K562 (cell line): ENCODE data around the gene PRM1. TPM values are rescaled to one million over a fixed set of nuclear protein-coding genes. Genes with fewer than 3 reads are reported as not detected.

Experiments used
- C11orf30 ChIP-seq: fragments of 450-650 bp; IDR thresholded peaks from 2 replicates; pipeline ENCODE4 v1.6.1; 2016; ENCODE audit warnings: low read depth, mild to moderate bottlenecking
- CBFA2T3 ChIP-seq: fragments of 450-650 bp; IDR thresholded peaks from 2 replicates; pipeline ENCODE4 v1.6.1; 2017
- EP400 ChIP-seq: fragments of 450-650 bp; IDR thresholded peaks from 2 replicates; pipeline ENCODE4 v1.6.1; 2017; ENCODE audit warnings: antibody characterized with exemption, mild to moderate bottlenecking, moderate library complexity
- EWSR1 ChIP-seq: fragments of 450-650 bp; IDR thresholded peaks from 2 replicates; pipeline ENCODE4 v1.6.1; 2018; ENCODE audit warnings: borderline replicate concordance, mild to moderate bottlenecking, low read depth, moderate library complexity; ENCODE audit not compliant: partially characterized antibody
- FUS ChIP-seq: fragments of 200-400 bp; formaldehyde crosslinking; optimal IDR thresholded peaks from 2 replicates; pipeline ENCODE3; 2017; ENCODE audit warnings: low read depth, low read length
- HDAC2 ChIP-seq: fragments of 450-650 bp; IDR thresholded peaks from 2 replicates; pipeline ENCODE4 v1.6.1; 2016; ENCODE audit warnings: mild to moderate bottlenecking
- HNRNPLL ChIP-seq: fragments of 200-400 bp; formaldehyde crosslinking; IDR thresholded peaks from 2 replicates; pipeline ENCODE4 v1.6.1; 2017; ENCODE audit warnings: low read length, low read depth, mild to moderate bottlenecking; ENCODE audit not compliant: poor library complexity, severe bottlenecking
- KLF6 ChIP-seq: fragments of 250-450 bp; sonication (Bioruptor Pico); IDR thresholded peaks from 2 replicates; pipeline ENCODE4 v1.4.0; 2020; ENCODE audit warnings: mild to moderate bottlenecking, moderate library complexity, borderline replicate concordance
- LARP7 ChIP-seq: fragments of 450-650 bp; IDR thresholded peaks from 2 replicates; pipeline ENCODE4 v1.6.1; 2016
- NCOA4 ChIP-seq: fragments of 450-650 bp; IDR thresholded peaks from 2 replicates; pipeline ENCODE4 v1.6.1; 2018; ENCODE audit warnings: mild to moderate bottlenecking; ENCODE audit not compliant: partially characterized antibody
- NUFIP1 ChIP-seq: fragments of 450-650 bp; IDR thresholded peaks from 2 replicates; pipeline ENCODE4 v1.6.1; 2018; ENCODE audit not compliant: partially characterized antibody
- PTRF ChIP-seq: fragments of 450-650 bp; IDR thresholded peaks from 2 replicates; pipeline ENCODE4 v1.6.1; 2016; ENCODE audit warnings: mild to moderate bottlenecking, missing genetic modification characterization, missing compliant biosample characterization
- PYGO2 ChIP-seq: fragments of 450-650 bp; IDR thresholded peaks from 2 replicates; pipeline ENCODE4 v1.6.1; 2016; ENCODE audit warnings: mild to moderate bottlenecking, missing genetic modification characterization, moderate library complexity, missing compliant biosample characterization
- RBM25 ChIP-seq: fragments of 200-400 bp; formaldehyde crosslinking; IDR thresholded peaks from 2 replicates; pipeline ENCODE4 v1.6.1; 2018; ENCODE audit warnings: low read length, low read depth, moderate library complexity; ENCODE audit not compliant: severe bottlenecking
- SAFB2 ChIP-seq: fragments of 200-400 bp; formaldehyde crosslinking; IDR thresholded peaks from 2 replicates; pipeline ENCODE4 v1.6.1; 2018; ENCODE audit warnings: borderline replicate concordance, low read length, low read depth, moderate library complexity; ENCODE audit not compliant: severe bottlenecking
- SETDB1 ChIP-seq: IDR thresholded peaks from one replicate; pipeline ENCODE4 v1.6.1; 2012; ENCODE audit warnings: low read length, control low read depth, inconsistent platforms
- ZBTB7A ChIP-seq: IDR thresholded peaks from 2 replicates; pipeline ENCODE4 v1.6.1; 2011; ENCODE audit warnings: low read depth, mild to moderate bottlenecking, low read length, moderate library complexity, borderline replicate concordance; ENCODE audit not compliant: control insufficient read depth
- ZNF175 ChIP-seq: fragments of 200-800 bp; sonication (Bioruptor generic); IDR thresholded peaks from 2 replicates; pipeline ENCODE4 v1.6.1; 2016; ENCODE audit warnings: low read depth, mild to moderate bottlenecking, missing genetic modification characterization, missing compliant biosample characterization
- ZNF212 ChIP-seq: fragments of 450-650 bp; formaldehyde crosslinking; IDR thresholded peaks from 2 replicates; pipeline ENCODE4 v1.4.0; 2020; ENCODE audit warnings: mild to moderate bottlenecking
- ZNF347 ChIP-seq: fragments of 450-650 bp; formaldehyde crosslinking; IDR thresholded peaks from 2 replicates; pipeline ENCODE4 v1.4.0; 2020; ENCODE audit warnings: low read depth, mild to moderate bottlenecking, moderate library complexity
- ZNF507 ChIP-seq: conservative IDR thresholded peaks from 2 replicates; pipeline ENCODE4 v1.6.1; 2017; ENCODE audit warnings: missing genetic modification characterization, missing compliant biosample characterization
- ZNF695 ChIP-seq: fragments of 450-650 bp; formaldehyde crosslinking; IDR thresholded peaks from 2 replicates; pipeline ENCODE4 v1.4.0; 2020; ENCODE audit warnings: mild to moderate bottlenecking, moderate library complexity
- ZNF830 ChIP-seq: fragments of 250-450 bp; sonication (Bioruptor Pico); IDR thresholded peaks from 2 replicates; pipeline ENCODE4 v1.5.0; 2021; ENCODE audit warnings: mild to moderate bottlenecking
- polyA plus RNA-seq, 8 experiments: library from polyadenylated mRNA; depleted of rRNA in 4 of 8; stranded (reverse) in 5 of 8; unstranded in 3 of 8; fragments of >200 nt; fragmentation: Nextera tagmentation in 2 of 8; fragmentation: Illumina TruSeq in 1 of 8; extraction: Ambion mirVana in 2 of 8; extraction: Trizol in 1 of 8; gene quantifications; 2 replicates each; pipeline versions ENCODE4 v1.2.1 to v1.2.3, GENCODE V29; 2011 to 2014; ENCODE audit warnings: inconsistent platforms in 1 of 8, missing spikeins in 1 of 8
- total RNA-seq, 7 experiments: library from RNA; depleted of rRNA in 6 of 7; stranded (reverse); fragments of >200 nt in 6 of 7; fragmentation: Illumina TruSeq in 2 of 7; extraction: Trizol in 2 of 7; gene quantifications; 2 replicates each; pipeline versions ENCODE4 v1.2.1 to v1.2.3, GENCODE V29; 2011 to 2021; ENCODE audit warnings: low replicate concordance in 1 of 7
- TF ChIP-seq, protein P1 (sequence below): fragments of 450-650 bp; formaldehyde crosslinking; conservative IDR thresholded peaks from 2 replicates; pipeline ENCODE4 v1.4.0; 2022; ENCODE audit warnings: mild to moderate bottlenecking, missing genetic modification characterization
- TF ChIP-seq, protein P2 (sequence below): fragments of 250-450 bp; sonication (Bioruptor Pico); IDR thresholded peaks from 2 replicates; pipeline ENCODE4 v1.8.0; 2022; ENCODE audit warnings: moderate library complexity, mild to moderate bottlenecking, inconsistent platforms
- TF ChIP-seq, protein P3 (sequence below): fragments of 450-650 bp; IDR thresholded peaks from 2 replicates; pipeline ENCODE4 v1.6.1; 2017; ENCODE audit warnings: mild to moderate bottlenecking, moderate library complexity

Gene PRM1
- total and polyA plus RNA-seq, 9 of the 15 experiments (the other 6 are each of a cell fraction or from before 2014, with no cell fraction given), result not detected

DNA sequence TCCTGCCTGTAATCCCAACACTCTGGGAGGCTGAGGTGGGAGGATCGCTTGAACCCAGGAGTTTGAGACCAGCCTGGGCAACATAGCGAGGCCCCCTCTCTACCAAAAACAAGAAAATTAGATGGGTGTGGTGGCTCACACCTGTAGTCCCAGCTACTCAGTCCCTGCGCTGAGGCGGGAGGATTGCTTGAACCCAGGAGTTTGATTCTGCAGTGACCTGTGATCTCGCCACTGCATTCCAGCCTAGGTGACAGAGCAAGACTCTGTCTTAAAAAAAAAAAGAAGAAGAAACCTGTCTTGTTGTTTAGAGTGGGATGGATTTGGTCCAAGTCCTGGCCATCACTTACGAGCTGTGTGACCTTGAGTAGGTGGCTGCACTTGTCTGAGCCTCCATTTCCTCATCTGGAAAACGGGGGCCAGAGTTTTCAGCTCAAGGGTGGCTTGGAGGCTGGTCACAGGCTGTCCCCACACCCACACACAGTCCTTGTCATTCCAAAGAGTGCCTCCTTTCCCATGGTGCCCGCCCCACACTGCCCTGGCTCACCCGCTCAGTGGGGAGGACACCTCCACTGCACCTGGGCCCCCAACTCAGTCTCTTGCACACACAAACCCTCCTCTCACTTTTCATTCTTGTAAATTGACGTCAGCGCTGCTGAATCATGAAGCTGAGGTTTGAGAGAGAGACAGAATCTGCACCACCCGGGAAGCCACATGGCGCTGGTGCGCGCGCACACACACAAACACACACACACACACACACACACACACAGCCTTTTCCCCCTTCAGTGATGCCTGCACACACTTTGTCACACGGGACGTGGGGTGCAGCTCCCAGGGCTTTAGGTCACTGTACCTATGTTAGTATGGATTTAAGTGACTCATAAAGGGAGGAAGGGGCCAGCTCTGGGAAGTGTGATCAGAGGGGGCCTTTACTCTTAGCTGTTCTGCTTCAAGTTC, 29.3 kb downstream of the PRM1 start (continued):
- TF ChIP-seq ZNF695 (no peak), HNRNPLL (no peak), ZNF830 (no peak), PYGO2 (tag) (no peak), C11orf30 (peak; percentile 56), HDAC2 (no peak), NCOA4 (no peak), RBM25 (peak; percentile 44), CBFA2T3 (0 out of 2 replicates have a peak, but pooled peaks have one; percentile 14), KLF6 (no peak), SAFB2 (no peak), EP400 (peak; percentile 39; the same call in 1 of the 2 replicates), FUS (no peak), ZNF212 (CRISPR knock-in tag) (no peak), EWSR1 (no peak), ZNF507 (no peak), ZNF175 (CRISPR knock-in tag) (no peak), SETDB1 (no peak), ZNF347 (no peak), LARP7 (no peak), PTRF (tag) (no peak), NUFIP1 (no peak), ZBTB7A (no peak; the same call in 1 of the 2 replicates)
- TF ChIP-seq, protein P1, sequence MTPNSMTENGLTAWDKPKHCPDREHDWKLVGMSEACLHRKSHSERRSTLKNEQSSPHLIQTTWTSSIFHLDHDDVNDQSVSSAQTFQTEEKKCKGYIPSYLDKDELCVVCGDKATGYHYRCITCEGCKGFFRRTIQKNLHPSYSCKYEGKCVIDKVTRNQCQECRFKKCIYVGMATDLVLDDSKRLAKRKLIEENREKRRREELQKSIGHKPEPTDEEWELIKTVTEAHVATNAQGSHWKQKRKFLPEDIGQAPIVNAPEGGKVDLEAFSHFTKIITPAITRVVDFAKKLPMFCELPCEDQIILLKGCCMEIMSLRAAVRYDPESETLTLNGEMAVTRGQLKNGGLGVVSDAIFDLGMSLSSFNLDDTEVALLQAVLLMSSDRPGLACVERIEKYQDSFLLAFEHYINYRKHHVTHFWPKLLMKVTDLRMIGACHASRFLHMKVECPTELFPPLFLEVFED (CRISPR knock-in tag), result 0 out of 2 replicates have a peak, but pooled peaks have one; percentile 11
- TF ChIP-seq, protein P2, sequence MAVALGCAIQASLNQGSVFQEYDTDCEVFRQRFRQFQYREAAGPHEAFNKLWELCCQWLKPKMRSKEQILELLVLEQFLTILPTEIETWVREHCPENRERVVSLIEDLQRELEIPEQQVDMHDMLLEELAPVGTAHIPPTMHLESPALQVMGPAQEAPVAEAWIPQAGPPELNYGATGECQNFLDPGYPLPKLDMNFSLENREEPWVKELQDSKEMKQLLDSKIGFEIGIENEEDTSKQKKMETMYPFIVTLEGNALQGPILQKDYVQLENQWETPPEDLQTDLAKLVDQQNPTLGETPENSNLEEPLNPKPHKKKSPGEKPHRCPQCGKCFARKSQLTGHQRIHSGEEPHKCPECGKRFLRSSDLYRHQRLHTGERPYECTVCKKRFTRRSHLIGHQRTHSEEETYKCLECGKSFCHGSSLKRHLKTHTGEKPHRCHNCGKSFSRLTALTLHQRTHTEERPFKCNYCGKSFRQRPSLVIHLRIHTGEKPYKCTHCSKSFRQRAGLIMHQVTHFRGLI (CRISPR knock-in tag), result no peak
- TF ChIP-seq, protein P3, sequence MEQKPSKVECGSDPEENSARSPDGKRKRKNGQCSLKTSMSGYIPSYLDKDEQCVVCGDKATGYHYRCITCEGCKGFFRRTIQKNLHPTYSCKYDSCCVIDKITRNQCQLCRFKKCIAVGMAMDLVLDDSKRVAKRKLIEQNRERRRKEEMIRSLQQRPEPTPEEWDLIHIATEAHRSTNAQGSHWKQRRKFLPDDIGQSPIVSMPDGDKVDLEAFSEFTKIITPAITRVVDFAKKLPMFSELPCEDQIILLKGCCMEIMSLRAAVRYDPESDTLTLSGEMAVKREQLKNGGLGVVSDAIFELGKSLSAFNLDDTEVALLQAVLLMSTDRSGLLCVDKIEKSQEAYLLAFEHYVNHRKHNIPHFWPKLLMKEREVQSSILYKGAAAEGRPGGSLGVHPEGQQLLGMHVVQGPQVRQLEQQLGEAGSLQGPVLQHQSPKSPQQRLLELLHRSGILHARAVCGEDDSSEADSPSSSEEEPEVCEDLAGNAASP, result no peak
